ENCODE measurements around the gene PTPRD. TPM values are rescaled to one million over a fixed set of nuclear protein-coding genes. Genes with fewer than 3 reads are reported as not detected.

The PTPRD gene
- polyA plus RNA-seq, 1 experiment: 0.39 TPM

DNA sequence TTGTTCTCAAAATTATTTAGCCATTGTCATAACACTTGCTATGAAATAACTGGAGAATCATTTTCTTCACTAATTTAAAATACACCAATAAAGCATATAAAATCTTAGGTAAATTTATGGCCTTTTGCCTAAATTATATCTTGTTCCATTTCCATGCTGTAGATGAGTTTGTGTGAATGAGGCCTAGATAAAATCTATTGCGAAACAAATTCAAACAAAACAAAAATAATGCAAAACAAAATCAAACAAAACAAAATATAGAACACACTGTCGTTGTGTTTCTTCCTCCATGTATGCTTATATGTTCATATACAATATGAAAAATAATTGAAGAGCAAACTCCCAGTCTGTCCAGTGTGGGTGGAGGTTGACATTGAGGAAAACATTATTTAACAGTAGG lies 1020.7 kb downstream of the PTPRD start:
- H3K27me3 ChIP-seq (ENCODE audit: control insufficient read depth, insufficient read depth, low read length): no peaks in the 10 kb centered on the region
- CTCF ChIA-PET: no interaction called here
- no peak overlapping the region for H3K4me3 ChIP-seq (ENCODE audit: low read depth, low read length)
- no peak for DNase-seq (ENCODE audit: low read depth)
- H3K36me3 ChIP-seq (ENCODE audit: control insufficient read depth, insufficient read depth, low read length): no peaks in the 10 kb centered on the region
- TF ChIP-seq, protein P1, sequence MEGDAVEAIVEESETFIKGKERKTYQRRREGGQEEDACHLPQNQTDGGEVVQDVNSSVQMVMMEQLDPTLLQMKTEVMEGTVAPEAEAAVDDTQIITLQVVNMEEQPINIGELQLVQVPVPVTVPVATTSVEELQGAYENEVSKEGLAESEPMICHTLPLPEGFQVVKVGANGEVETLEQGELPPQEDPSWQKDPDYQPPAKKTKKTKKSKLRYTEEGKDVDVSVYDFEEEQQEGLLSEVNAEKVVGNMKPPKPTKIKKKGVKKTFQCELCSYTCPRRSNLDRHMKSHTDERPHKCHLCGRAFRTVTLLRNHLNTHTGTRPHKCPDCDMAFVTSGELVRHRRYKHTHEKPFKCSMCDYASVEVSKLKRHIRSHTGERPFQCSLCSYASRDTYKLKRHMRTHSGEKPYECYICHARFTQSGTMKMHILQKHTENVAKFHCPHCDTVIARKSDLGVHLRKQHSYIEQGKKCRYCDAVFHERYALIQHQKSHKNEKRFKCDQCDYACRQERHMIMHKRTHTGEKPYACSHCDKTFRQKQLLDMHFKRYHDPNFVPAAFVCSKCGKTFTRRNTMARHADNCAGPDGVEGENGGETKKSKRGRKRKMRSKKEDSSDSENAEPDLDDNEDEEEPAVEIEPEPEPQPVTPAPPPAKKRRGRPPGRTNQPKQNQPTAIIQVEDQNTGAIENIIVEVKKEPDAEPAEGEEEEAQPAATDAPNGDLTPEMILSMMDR (IDR thresholded peaks at IDR 0.05; ENCODE audit: insufficient read depth, low read depth, low read length): no peak
- POLR2A ChIA-PET: no interaction called here

DNA sequence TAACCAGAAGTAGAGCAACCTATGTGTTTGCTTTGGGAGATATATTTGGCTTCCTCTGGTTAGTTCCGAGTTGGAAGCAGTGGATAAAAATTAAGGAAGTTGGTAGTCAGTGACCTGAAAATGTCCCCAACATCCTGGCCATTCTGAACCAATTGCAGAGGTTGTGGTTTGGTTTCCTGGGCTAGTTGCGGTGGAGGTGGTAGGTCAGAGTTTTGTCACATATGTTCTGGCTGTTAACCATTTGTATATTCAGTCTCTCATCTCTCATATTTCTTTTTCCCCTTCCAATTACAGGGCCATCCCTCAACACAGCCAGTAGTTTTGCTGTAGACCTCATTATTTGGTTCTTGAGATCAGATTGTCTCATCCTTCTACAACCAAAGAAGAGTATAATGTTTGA lies 1026.9 kb downstream of the PTPRD start:
- TF ChIP-seq, protein P1 (IDR thresholded peaks at IDR 0.05; ENCODE audit: insufficient read depth, low read depth, low read length): no peak
- no peak for DNase-seq (ENCODE audit: low read depth)
- Histone ChIP-seq H3K27me3 (ENCODE audit: control insufficient read depth, insufficient read depth, low read length) (no peaks in the 10 kb centered on the region), H3K36me3 (ENCODE audit: control insufficient read depth, insufficient read depth, low read length) (no peaks in the 10 kb centered on the region), H3K4me3 (ENCODE audit: low read depth, low read length) (no peak overlapping the region)
- ChIA-PET POLR2A (no interaction called here), CTCF (no interaction called here)

DNA sequence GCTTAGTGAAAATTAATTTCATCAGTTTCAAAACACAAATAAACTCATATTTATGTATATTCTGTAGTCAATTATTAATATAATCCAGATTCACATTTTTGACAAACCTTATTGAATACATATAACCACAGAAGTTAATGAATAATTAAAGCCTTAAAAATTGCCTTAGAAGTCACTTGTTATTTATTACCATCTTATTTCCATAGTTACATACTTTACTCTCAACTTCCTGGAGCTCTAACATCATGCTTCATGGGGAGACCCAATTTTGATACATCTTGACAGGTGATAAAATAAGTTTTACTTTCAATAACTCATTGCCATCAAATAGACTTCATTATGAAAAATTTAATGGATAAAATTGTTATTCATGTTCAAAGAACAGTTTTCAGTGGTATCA lies 1038.7 kb downstream of the PTPRD start:
- H3K27me3 ChIP-seq (ENCODE audit: control insufficient read depth, insufficient read depth, low read length): no peaks in the 10 kb centered on the region
- no peaks in the 10 kb centered on the region for H3K36me3 ChIP-seq (ENCODE audit: control insufficient read depth, insufficient read depth, low read length)
- ChIA-PET CTCF (no interaction called here), POLR2A (no interaction called here)
- DNase-seq (ENCODE audit: low read depth): no peak
- H3K4me3 ChIP-seq (ENCODE audit: low read depth, low read length): no peak overlapping the region
- TF ChIP-seq, protein P1 (IDR thresholded peaks at IDR 0.05; ENCODE audit: insufficient read depth, low read depth, low read length): no peak

DNA sequence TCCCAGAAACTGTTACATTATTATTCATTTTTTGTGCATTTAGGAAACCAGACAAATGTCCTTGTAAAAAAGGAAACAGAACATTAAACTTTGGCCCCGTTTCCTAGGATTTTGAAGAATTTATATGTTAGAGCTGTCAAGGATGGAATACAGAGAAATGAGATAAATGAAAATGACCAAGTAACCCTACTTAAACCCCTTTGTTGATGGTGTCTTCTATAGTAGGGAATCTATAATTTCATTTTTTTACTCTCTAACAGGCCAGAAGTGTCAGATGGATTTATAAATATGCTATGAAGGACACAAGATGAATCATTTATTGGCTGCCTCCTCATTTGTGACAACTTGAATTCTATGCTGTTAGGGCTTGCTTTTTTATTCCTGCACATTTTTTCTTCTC lies 1047.1 kb downstream of the PTPRD start:
- Histone ChIP-seq H3K27me3 (ENCODE audit: control insufficient read depth, insufficient read depth, low read length) (no peaks in the 10 kb centered on the region), H3K36me3 (ENCODE audit: control insufficient read depth, insufficient read depth, low read length) (no peaks in the 10 kb centered on the region), H3K4me3 (ENCODE audit: low read depth, low read length) (no peak overlapping the region)
- DNase-seq (ENCODE audit: low read depth): no peak
- CTCF ChIA-PET: no interaction called here
- TF ChIP-seq, protein P1 (IDR thresholded peaks at IDR 0.05; ENCODE audit: insufficient read depth, low read depth, low read length): no peak
- POLR2A ChIA-PET: no interaction called here

DNA sequence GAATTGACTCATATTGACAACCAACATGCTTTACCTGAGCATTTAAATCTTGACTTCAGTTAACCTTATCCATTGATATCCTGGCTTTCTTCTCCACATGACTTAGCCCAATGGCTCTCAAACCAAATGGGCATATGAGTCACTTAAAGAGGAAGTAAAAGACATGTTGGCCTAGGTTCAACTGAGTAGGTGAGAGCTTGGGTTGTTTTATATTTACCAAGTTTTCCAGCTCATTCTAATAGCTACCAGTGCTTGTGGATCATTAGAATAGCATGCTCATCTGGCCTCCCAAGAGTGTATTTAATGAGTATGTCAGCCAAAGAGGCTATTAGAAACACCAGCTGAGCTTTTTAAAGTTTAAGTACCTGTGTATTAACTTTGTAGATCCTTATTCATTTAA lies 1049.0 kb downstream of the PTPRD start:
- POLR2A ChIA-PET: no interaction called here
- Histone ChIP-seq H3K27me3 (ENCODE audit: control insufficient read depth, insufficient read depth, low read length) (no peaks in the 10 kb centered on the region), H3K36me3 (ENCODE audit: control insufficient read depth, insufficient read depth, low read length) (no peaks in the 10 kb centered on the region), H3K4me3 (ENCODE audit: low read depth, low read length) (no peak overlapping the region)
- no peak for DNase-seq (ENCODE audit: low read depth)
- TF ChIP-seq, protein P1 (IDR thresholded peaks at IDR 0.05; ENCODE audit: insufficient read depth, low read depth, low read length): no peak
- CTCF ChIA-PET: no interaction called here
